Endothelial cell (in vitro differentiated cells): ENCODE results near the gene XXYLT1. TPM values are rescaled to one million over a fixed set of nuclear protein-coding genes. Genes with fewer than 3 reads are reported as not detected.
"Not testable (repeated sequence)": the region's sequence is repeated elsewhere in the genome, so short reads cannot be mapped to it uniquely, and the experiment has no call there.

Experiments used
- DNase-seq: peaks from one replicate; pipeline ENCODE4 v3.0.0; 2021; ENCODE audit warnings: low spot score
- H3K27ac Mint-ChIP-seq: one replicate; pipeline ENCODE4 v1.8.0; 2021; ENCODE audit warnings: mixed read lengths, inconsistent platforms; ENCODE audit not compliant: unreplicated experiment
- H3K27me3 Mint-ChIP-seq: one replicate; pipeline ENCODE4 v1.8.0; 2021; ENCODE audit warnings: mild to moderate bottlenecking, moderate library complexity, mixed read lengths, inconsistent platforms; ENCODE audit not compliant: unreplicated experiment
- H3K36me3 Mint-ChIP-seq: one replicate; pipeline ENCODE4 v1.8.0; 2021; ENCODE audit warnings: mild to moderate bottlenecking, low read depth, mixed read lengths, inconsistent platforms; ENCODE audit not compliant: unreplicated experiment
- H3K4me1 Mint-ChIP-seq: one replicate; pipeline ENCODE4 v1.8.0; 2021; ENCODE audit warnings: mild to moderate bottlenecking, mixed read lengths, inconsistent platforms; ENCODE audit not compliant: unreplicated experiment
- H3K4me3 Mint-ChIP-seq: one replicate; pipeline ENCODE4 v1.8.0; 2021; ENCODE audit warnings: mild to moderate bottlenecking, mixed read lengths, inconsistent platforms; ENCODE audit not compliant: unreplicated experiment
- H3K9me3 Mint-ChIP-seq: one replicate; pipeline ENCODE4 v1.8.0; 2021; ENCODE audit warnings: mixed read lengths, inconsistent platforms; ENCODE audit not compliant: unreplicated experiment
- CTCF ChIP-seq: fragments of 200-600 bp; sonication (generic); IDR thresholded peaks from one replicate; pipeline ENCODE4 v1.5.0; 2021; ENCODE audit warnings: antibody characterized with exemption; ENCODE audit not compliant: unreplicated experiment
- total RNA-seq: library from RNA; stranded (reverse); fragmentation: NEBNext Ultra II Directional; extraction: Animal tissue kit (Norgen Biotek cat#: 25700); gene quantifications from one replicate; pipeline ENCODE4 v1.2.1, GENCODE V29; 2021; ENCODE audit not compliant: unreplicated experiment

Gene XXYLT1
- total RNA-seq, 1 donor from 2014 or later = 25.0 TPM

- no peak for DNase-seq
- TF ChIP-seq CTCF = no peak
- Mint-ChIP-seq H3K4me1 (peaks cover 16% of the 10 kb centered on the region), H3K36me3 (no peaks in the 10 kb centered on the region), H3K9me3 (no peaks in the 10 kb centered on the region), H3K27me3 (peaks cover 2% of the 10 kb centered on the region), H3K27ac (no peak overlapping the region), H3K4me3 (no peak overlapping the region)
Measured at GRCh38 chr3:195039180-195039843, 231.6 kb downstream of the XXYLT1 start.

- H3K27me3 Mint-ChIP-seq = no peaks in the 10 kb centered on the region
- H3K27ac Mint-ChIP-seq = no peak overlapping the region
- no peak overlapping the region for H3K4me3 Mint-ChIP-seq
- TF ChIP-seq CTCF = no peak
- no peaks in the 10 kb centered on the region for H3K9me3 Mint-ChIP-seq
- no peak for DNase-seq
- H3K36me3 Mint-ChIP-seq = no peaks in the 10 kb centered on the region
- peaks cover 17% of the 10 kb centered on the region for H3K4me1 Mint-ChIP-seq
Measured at GRCh38 chr3:195038161-195038560, 232.8 kb downstream of the XXYLT1 start.

GRCh38 chr3:195037586-195037985, 233.4 kb downstream of the XXYLT1 start:
- not testable (repeated sequence) for DNase-seq, H3K4me3 Mint-ChIP-seq, H3K36me3 Mint-ChIP-seq, H3K27me3 Mint-ChIP-seq, H3K27ac Mint-ChIP-seq, H3K9me3 Mint-ChIP-seq
- peaks cover 21% of the 10 kb centered on the region for H3K4me1 Mint-ChIP-seq

GRCh38 chr3:195036974-195037373, 234.0 kb downstream of the XXYLT1 start:
- no peak for DNase-seq
- no peak for TF ChIP-seq CTCF
- Mint-ChIP-seq H3K9me3 (no peaks in the 10 kb centered on the region), H3K36me3 (no peaks in the 10 kb centered on the region), H3K27ac (no peak overlapping the region), H3K4me1 (peaks cover 24% of the 10 kb centered on the region), H3K27me3 (no peaks in the 10 kb centered on the region), H3K4me3 (no peak overlapping the region)

- TF ChIP-seq CTCF = no peak
- Mint-ChIP-seq H3K27me3 (no peaks in the 10 kb centered on the region), H3K36me3 (no peaks in the 10 kb centered on the region), H3K27ac (no peak overlapping the region), H3K4me1 (peaks cover 28% of the 10 kb centered on the region), H3K9me3 (no peaks in the 10 kb centered on the region), H3K4me3 (no peak overlapping the region)
- DNase-seq = no peak
Measured at GRCh38 chr3:195036574-195036973, 234.4 kb downstream of the XXYLT1 start.
